SKM-1 treated with dmso at 0.1 percent for 144 hours (cell line): ENCODE results near the gene EIF3L.

Experiments
- DNase-seq: peaks from one replicate; lab custom pipeline; 2025; ENCODE audit not compliant: unreplicated experiment; lab: John Stamatoyannopoulos, UW

Gene EIF3L

DNA sequence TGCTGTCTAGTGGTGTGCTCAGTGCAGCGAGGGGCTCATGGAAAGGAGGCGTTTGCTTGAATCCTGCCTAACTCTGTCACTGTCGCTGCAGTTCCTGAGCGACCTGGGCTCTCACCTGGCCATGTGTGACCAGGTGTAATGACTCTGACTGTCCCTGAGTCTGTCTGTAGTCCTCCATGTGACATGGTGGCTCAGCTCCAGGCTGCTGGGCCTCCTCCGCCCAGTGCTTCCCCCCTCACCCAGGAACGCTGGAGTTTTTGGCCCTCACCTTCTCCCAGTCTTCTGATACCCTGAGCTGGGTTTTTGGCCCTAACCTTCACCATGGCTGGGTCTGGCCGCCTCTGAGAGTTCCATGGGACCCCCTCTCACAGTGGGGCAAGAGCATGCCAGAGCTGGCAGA is 77.1 kb downstream of the EIF3L start:
- no peak for DNase-seq

DNA sequence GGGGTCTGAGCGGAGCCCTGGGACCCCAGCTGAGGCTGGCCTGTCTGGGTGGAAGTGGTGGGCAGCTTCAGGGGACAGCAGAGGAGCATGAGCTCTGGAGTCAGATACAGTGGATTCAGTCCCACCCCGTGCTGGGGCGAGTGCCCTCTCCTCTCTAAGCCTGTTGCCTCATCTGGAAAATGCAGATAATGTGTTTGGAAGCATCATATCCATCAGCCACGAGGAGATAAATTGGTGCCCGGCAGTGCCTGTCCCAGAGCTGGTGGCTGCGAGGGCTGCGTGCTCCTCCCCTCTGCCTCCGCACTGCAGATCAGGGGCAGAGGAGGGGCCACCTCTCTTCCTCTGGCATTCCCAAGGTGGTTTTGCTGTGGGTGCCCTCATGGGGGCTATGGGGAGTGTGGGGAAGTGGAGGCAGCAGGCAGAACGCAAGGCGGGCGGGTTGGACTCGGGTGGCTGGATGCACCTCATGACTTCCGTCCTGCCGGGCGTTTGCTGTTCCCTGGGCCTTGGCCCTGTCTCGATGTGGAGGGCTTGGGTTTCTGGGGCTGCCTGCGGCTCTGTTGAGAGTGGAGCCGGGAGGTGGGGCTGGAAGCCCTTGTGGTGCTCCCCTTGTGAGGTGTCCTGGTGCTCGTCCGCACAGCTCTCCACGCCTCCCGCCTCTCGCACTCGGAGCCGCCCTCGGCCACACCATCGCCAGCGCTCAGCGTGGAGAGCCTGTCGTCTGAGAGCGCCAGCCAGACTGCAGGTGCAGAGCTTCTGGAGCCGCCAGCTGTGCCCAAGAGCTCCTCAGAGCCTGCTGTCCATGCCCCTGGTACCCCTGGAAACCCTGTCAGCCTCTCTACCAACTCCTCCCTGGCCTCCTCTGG is 77.8 kb downstream of the EIF3L start:
- no peak for DNase-seq

DNA sequence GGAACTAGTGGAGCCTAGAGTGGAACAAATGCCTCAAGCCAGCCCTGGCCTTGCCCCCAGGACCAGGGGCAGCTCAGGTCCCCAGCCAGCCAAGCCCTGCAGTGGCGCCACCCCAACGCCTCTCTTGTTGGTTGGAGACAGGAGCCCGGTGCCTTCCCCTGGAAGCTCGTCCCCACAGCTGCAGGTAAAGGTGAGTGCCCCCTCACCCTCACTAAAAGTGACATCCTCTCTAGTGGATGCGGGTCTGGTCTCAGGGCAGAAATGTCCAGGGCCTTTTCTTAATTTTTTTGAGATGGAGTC is 78.4 kb downstream of the EIF3L start:
- DNase-seq: no peak

DNA sequence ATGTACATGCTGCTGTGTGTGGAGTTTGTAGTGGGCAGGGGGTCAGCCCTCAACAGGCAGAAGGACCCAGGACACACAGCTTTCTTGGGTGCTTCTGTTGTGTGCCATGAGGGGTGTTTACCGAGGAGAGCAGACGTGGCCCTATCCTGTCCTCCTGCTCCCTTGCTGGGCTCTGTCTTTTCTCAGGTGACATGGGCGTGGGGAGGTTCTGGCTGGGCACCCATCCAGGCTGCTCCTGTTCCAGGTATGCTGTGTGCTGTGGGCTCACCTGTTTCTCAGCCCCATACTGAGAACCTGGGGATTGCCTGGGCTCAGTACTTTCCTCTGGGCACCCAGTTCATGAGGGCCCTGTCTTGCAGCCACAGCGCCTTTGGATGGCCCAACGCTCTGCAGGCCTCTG is 80.2 kb downstream of the EIF3L start:
- no peak for DNase-seq

DNA sequence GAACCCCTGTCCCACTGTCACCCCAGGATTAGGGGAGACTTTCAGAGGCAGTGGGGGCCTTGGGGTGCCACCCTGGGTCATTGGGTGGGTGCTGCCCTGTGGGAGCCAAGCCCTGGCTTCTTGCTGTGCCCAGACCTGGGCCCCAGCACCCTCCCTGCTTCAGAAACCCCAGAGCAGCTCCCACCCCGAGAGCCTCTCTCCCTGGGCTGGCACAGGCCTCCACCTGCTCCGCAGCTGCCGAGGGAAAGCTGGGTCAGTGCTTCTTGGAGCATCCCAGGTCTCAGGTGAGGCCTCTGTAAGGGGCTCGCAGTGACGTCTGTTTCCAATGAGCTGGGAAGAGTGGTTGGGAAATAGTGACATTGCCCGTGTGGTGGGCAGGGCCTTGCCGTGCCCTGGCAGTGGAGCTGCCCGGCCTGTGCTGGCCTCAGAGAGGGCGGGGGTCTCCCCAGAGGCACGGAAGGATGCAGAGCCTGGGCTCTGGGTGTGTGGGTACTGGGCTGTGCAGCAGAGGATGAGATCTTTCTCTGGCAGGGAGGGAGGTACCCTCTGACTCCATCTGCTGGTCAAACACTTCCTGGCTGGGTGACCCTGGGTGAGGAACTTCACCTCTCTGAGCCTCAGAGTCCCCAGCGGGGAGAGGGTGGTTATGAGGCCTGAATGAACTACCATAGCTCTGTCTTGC is 81.2 kb downstream of the EIF3L start:
- peak; percentile 17 for DNase-seq

DNA sequence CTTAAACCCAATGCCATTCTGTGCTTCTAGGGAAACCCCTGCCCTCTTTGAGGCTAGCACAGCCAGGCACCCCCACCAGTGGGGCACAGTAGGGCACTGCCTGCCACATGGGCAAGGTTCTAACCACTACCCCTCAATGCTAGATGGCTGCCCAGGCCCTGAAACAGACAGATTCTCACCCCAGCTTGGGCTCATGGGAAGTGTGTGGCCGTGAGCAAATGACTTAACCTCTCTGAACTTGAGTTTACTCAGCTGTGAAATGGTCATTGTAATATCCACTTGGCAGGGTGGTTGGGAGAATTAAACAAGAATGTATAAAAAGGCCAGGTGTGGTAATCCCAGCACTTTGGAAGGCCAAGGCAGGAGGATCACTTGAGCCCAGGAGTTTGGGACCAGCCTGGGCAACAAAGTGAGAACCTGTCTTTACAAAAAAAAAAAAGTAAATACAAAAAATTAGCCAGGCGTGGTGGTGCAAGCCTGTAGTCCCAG is 81.8 kb downstream of the EIF3L start:
- DNase-seq: no peak

DNA sequence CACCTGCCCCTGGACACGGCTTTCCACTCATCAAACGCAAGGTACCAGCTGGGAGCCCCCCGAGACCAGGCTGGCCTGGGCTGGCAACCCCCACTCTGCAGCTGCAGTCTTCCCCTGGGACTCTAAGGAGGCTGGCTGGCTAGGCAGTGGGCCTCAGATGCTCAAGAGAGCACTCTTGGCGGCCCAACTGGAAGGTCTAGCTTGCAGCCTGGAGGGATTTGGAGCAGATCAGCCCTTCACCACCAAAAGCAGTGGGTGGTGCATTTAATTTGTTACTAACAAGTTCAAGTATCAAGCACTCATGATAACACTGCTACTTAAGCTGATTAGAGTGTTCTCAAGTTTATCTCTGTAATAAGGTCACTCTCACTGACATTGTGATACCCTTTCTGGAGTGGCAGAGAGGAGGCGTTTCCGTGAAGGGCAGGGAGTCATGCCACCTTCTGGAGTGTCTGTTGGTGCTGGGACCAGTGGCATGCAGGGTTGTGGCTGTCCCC is 82.7 kb downstream of the EIF3L start:
- DNase-seq: no peak

DNA sequence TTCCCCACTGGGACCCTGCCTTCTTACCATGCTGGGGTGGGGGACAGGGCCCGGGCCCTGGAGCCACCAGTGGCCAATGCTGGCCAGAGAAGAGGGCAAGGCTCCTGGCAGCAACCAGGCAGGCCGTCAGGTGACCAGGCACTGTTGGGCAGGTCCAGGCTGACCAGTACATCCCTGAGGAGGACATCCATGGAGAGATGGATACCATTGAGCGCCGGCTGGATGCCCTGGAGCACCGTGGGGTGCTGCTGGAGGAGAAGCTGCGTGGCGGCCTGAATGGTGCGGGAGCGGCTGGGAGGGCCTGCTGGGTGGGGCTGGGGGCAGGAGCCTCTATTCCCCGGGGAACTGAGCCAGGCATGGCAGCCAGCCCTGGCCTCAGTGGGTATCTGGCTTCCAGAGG is 83.2 kb downstream of the EIF3L start:
- DNase-seq: no peak

DNA sequence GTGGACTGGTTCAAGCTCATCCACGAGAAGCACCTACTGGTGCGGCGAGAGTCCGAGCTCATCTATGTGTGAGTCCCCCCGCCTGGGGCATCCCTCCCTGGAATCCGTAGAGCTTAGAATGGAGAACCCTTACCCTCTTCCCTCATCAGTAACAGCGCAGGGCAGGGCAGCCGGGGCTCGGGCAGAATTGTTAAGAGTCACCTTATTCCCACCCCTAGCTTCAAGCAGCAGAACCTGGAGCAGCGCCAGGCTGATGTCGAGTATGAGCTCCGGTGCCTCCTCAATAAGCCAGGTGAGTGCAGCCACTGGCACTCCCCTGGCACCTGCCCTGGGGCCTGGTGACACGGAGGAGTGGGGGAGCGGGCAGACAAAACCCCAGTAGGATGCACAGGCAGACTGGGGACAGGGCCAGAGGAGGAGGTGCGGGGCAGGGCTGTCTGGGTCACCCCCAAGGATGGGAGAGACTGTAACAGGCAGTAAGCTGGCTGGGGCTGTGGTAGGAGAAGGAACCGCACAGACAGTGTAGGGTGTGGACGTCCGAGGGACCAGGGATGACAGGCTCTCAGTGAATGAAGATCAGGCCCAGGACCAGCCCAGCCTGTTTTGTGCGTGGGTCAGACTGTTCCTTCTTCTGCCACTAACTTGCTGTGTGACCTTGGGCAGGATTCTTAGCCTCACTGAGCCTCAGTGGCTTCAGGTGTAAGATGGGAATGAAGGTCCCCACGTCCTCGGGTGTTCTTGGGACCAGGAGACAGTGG is 83.8 kb downstream of the EIF3L start:
- no peak for DNase-seq

DNA sequence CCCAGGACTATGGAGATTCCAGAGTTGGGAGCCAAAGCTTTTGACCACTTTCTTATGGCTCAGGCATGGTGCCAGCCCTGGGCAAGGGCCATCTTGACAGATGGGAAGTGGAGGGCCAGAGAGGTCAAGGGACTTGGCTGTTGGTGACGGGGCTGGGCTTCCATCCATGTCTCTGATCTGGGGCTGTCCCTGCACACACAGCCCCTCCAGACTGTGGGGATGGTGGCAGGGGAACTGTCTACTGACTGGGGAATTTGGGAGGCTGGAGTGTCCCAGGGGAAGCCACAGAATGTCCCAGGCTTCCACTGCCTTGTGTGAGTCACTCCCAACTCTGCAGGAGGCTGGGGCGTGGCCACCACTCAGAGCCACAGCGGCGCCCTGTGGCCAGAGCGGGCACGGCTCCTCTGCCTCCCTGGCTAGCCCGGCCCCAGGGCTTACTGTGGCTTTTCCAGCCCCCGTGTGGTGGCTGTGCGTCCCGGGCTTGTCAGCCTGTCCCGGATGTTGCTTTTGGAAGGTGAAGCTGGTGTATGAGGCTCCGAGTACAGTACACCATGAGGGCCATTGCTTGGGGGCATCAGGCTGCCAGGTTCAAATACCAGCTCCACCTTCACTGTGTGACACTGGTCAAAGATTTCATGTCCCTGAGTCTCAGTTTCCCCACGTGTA is 84.6 kb downstream of the EIF3L start:
- DNase-seq: peak; percentile 79
